Osteocyte (in vitro differentiated cells): ENCODE measurements around the gene NT5DC3. TPM values are rescaled to one million over a fixed set of nuclear protein-coding genes. Genes with fewer than 3 reads are reported as not detected.

ENCODE experiments used
- DNase-seq: peaks from one replicate; pipeline ENCODE4 v3.0.0; 2021; ENCODE audit warnings: mixed read lengths; ENCODE audit not compliant: unreplicated experiment; ENCODE audit errors: extremely low spot score
- H3K27ac Mint-ChIP-seq: one replicate; pipeline ENCODE4 v1.8.0; 2021; ENCODE audit warnings: mild to moderate bottlenecking, mixed read lengths; ENCODE audit not compliant: unreplicated experiment
- H3K27me3 Mint-ChIP-seq: one replicate; pipeline ENCODE4 v1.8.0; 2021; ENCODE audit warnings: mixed read lengths; ENCODE audit not compliant: unreplicated experiment
- H3K36me3 Mint-ChIP-seq: one replicate; pipeline ENCODE4 v1.8.0; 2021; ENCODE audit warnings: mixed read lengths; ENCODE audit not compliant: unreplicated experiment
- H3K4me1 Mint-ChIP-seq: one replicate; pipeline ENCODE4 v1.8.0; 2021; ENCODE audit warnings: mixed read lengths; ENCODE audit not compliant: unreplicated experiment
- H3K4me3 Mint-ChIP-seq: one replicate; pipeline ENCODE4 v1.8.0; 2021; ENCODE audit warnings: mild to moderate bottlenecking, moderate library complexity, mixed read lengths; ENCODE audit not compliant: unreplicated experiment
- H3K9me3 Mint-ChIP-seq: one replicate; pipeline ENCODE4 v1.8.0; 2021; ENCODE audit warnings: mixed read lengths; ENCODE audit not compliant: unreplicated experiment
- total RNA-seq: library from RNA; stranded (reverse); gene quantifications from 2 replicates; pipeline ENCODE4 v1.2.1, GENCODE V29; 2021
- TF ChIP-seq, protein P1 (sequence below): fragments of 200-600 bp; sonication (generic); IDR thresholded peaks from 2 replicates; pipeline ENCODE4 v1.5.0; 2021; ENCODE audit warnings: antibody characterized with exemption, mild to moderate bottlenecking, moderate library complexity

Gene NT5DC3
- total RNA-seq, 1 donor from 2014 or later: 12.5 TPM

DNA sequence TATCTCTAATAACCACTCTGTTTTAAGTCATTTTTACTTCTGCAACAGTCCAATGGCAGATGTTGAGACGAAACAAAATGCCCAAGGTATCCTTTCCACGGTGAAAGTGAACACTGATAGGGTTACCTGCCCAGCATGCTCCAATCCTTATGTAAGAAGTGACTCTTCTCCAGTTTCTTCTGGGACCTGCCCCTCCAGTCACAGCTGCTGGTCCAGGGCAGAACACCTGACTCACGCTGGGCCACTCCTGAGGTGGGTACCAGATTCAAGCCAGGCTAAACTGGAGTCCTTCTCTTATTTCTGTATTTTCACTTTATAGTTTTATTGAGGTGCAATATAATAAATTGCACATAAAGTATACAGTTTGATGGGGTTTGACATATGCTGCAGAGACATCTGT, 16.7 kb downstream of the NT5DC3 start:
- TF ChIP-seq, protein P1, sequence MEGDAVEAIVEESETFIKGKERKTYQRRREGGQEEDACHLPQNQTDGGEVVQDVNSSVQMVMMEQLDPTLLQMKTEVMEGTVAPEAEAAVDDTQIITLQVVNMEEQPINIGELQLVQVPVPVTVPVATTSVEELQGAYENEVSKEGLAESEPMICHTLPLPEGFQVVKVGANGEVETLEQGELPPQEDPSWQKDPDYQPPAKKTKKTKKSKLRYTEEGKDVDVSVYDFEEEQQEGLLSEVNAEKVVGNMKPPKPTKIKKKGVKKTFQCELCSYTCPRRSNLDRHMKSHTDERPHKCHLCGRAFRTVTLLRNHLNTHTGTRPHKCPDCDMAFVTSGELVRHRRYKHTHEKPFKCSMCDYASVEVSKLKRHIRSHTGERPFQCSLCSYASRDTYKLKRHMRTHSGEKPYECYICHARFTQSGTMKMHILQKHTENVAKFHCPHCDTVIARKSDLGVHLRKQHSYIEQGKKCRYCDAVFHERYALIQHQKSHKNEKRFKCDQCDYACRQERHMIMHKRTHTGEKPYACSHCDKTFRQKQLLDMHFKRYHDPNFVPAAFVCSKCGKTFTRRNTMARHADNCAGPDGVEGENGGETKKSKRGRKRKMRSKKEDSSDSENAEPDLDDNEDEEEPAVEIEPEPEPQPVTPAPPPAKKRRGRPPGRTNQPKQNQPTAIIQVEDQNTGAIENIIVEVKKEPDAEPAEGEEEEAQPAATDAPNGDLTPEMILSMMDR: no peak
- H3K4me3 Mint-ChIP-seq: no peak overlapping the region
- no peaks in the 10 kb centered on the region for H3K9me3 Mint-ChIP-seq
- peaks cover 46% of the 10 kb centered on the region for H3K4me1 Mint-ChIP-seq
- no peak for DNase-seq
- H3K27ac Mint-ChIP-seq: peak overlapping the region; percentile 50
- H3K36me3 Mint-ChIP-seq: no peaks in the 10 kb centered on the region
- no peaks in the 10 kb centered on the region for H3K27me3 Mint-ChIP-seq

DNA sequence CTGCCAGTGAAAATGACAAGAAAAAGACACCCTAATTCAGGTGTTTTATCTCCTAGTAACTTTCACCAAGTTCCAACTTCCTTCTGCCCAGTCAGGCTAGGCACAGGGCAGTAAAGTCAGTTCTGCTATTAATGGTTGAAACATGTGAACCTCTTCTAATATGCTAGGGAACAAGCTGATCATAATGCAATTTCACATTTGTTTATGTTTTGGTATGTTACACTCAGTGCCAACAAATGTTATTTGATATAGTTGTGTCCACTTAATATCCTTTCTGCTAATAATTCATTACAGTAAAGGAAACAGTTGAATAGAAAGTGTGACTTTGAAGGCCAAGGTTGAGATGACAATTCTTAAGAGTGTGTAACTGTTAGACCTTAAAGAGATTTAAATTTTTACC, 17.2 kb downstream of the NT5DC3 start:
- TF ChIP-seq, protein P1: no peak
- Mint-ChIP-seq H3K4me1 (peaks cover 42% of the 10 kb centered on the region), H3K4me3 (no peak overlapping the region), H3K9me3 (no peaks in the 10 kb centered on the region), H3K27me3 (no peaks in the 10 kb centered on the region), H3K36me3 (no peaks in the 10 kb centered on the region), H3K27ac (no peak overlapping the region)
- no peak for DNase-seq

DNA sequence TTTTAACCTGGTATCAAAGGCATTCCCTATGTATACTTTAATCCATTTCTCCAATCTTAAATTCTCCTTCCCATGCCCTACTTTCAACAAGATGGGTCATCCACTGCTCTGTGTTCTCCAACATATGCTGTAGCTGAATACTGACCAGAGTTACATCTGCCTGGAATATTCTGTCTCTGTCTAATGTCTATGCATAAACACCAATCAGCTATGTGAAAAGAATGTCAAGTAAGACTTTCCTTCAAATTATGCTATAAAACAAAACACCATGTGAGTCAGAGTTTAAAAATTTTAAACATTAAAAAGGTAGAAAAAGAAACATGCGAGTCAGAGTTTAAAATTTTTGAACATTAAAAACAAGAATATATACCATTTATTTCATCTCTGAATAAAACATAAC, 19.3 kb downstream of the NT5DC3 start:
- TF ChIP-seq, protein P1: no peak
- Mint-ChIP-seq H3K36me3 (no peaks in the 10 kb centered on the region), H3K27me3 (no peaks in the 10 kb centered on the region), H3K4me1 (peaks cover 30% of the 10 kb centered on the region), H3K4me3 (no peak overlapping the region), H3K27ac (peak overlapping the region; percentile 3), H3K9me3 (no peaks in the 10 kb centered on the region)
- DNase-seq: no peak

DNA sequence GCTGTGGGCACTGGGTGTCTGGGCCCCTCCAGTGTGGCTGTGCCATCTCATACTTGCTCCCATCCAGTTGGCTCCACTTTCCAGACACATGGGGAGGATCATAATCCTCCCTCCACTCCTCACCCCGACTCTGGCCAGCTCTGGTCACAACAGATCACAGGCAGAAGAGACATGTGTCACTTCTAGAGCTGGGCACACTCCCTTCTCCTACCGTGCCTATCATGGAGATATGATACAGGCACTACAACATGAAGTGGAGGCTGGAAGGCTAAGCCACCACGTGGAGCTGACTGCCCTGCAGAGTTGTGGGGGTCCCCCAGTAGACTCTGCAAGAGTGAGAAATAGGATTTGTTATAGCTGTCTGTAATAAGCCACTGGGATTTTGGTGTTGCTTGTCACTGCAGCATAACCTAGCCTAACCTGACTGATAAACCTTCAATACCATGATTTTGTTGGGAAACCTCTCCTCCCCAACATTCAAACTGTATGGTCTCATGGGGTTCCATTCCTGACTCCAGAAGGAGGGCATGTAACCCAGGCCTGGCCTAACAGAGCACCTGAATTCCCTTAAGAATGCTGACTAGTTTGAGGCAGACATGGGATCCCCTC, 20.0 kb downstream of the NT5DC3 start:
- Mint-ChIP-seq H3K4me3 (no peak overlapping the region), H3K27me3 (no peaks in the 10 kb centered on the region), H3K4me1 (peaks cover 30% of the 10 kb centered on the region), H3K9me3 (no peaks in the 10 kb centered on the region), H3K27ac (no peak overlapping the region), H3K36me3 (no peaks in the 10 kb centered on the region)
- TF ChIP-seq, protein P1: no peak
- DNase-seq: no peak

DNA sequence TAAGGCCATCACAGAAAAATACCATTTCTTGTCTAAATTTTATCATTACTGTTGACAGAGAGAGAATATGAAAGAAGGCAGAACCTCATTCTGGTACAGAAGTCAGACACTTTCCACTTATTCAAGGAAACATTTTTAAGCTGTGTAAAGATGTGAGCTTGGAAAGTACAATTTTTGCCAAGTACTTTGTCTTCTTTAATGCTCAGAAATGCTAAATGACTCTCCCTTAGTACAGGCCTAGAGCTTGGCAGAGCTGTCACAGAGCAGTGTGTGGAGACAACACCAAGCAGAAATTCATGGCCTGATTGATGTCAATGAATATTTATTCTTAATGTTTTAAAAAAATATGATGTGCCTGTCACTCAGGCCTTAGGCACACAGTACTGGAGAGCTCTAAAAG, 20.7 kb downstream of the NT5DC3 start:
- Mint-ChIP-seq H3K4me1 (peaks cover 30% of the 10 kb centered on the region), H3K36me3 (no peaks in the 10 kb centered on the region), H3K9me3 (no peaks in the 10 kb centered on the region), H3K4me3 (no peak overlapping the region), H3K27me3 (no peaks in the 10 kb centered on the region), H3K27ac (no peak overlapping the region)
- DNase-seq: no peak
- TF ChIP-seq, protein P1: no peak
